HG03108 (cell line): ENCODE data around the gene SAMD11.

Experiments
- ATAC-seq: cut with Tn5 transposase; IDR thresholded peaks from one replicate; pipeline ENCODE4 v1.9.1; 2021; ENCODE audit warnings: moderate library complexity; ENCODE audit not compliant: unreplicated experiment

SAMD11 gene

DNA sequence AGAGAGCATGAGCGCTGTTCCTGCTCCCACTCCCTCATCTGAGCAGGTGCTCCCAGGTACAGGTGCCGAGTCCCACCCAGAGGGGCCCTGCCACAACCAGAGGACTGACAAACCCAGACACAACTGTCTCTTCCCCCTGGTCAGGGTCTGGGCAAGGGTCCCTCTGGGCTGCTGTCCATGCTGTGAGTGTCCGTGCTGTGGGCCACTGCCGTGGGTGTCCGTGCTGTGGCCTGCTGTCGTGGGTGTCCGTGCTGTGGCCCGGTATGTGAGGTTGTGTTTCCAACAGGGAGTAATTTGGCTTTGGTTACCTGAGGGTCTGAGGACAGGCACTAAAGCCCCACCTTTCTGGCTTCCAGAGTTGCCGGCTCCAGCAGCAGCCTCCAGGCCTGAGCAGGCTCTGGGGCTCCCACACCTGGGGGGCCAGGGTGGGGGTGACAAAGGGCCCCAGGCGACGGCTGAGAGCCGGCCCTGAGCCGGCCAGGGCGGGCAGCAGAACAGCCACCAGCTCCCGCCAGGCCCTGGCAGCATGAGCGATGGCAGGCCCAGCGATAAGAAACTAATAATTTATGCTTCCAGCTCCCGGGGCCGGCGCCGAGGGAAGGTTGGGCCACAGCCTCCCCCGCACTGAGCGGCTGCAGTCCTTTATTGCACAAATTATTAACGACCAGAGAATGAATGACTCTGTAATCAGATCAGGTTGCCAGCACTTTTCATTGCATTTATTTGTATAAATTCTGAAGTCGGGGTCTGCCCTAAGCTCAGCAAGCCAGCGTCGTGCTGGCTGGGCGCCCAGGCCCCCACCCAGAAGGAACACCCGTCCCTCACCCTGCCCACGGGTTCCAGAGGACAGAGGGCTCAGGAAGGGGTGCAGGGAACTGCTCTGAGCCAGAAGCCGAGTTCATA lies 7.3 kb upstream of the SAMD11 start:
- no peak for ATAC-seq

DNA sequence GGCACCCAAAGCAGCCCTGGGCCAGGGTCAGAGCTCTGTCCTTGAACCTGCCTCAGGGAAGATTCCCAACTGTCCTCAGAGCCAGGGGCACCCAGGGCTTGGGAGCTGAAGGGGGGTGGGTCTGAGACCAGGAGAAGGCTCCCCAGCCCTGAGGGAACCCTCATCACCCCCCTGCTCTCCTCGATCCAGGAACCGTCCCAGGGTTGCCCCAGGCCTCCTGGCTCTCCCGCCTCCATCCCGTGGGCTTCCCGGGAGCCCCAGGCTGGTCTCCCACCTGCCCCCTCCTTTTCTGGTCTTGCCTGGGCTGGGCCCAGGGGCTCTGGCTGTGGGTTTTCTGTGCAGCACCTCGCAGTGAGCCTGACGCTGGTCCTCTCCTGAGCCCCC lies 6.7 kb upstream of the SAMD11 start:
- ATAC-seq: no peak

DNA sequence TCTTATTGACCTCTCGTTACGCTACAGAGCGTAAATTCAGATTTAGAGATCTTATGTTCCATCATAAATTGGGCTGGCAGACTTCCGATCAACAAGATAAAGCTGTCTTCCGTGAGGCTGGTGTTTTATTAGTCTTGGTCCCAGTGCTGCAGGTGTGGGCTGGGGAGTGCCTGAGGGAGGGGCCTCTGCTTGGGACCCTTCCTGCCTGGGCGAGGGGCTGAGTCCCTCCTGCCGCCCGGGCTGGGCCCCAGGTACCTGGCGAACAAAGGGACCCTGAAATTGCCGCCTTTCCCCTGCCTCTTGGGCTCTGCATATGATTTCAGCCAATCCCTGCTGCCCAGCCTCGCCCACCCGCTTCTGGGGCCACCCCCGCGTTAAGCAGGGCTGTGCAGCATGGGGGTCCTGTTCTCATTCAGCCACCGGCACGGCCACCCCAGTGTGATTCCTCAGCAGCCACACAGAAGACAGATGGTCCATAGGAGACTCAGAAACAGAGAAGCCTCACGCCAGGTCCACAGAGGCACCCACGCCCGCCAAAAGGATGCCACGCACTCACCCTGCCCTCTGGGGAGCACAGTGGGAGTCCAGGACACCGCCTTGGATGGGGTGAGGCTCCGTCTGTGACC lies 6.1 kb upstream of the SAMD11 start:
- ATAC-seq: no peak

DNA sequence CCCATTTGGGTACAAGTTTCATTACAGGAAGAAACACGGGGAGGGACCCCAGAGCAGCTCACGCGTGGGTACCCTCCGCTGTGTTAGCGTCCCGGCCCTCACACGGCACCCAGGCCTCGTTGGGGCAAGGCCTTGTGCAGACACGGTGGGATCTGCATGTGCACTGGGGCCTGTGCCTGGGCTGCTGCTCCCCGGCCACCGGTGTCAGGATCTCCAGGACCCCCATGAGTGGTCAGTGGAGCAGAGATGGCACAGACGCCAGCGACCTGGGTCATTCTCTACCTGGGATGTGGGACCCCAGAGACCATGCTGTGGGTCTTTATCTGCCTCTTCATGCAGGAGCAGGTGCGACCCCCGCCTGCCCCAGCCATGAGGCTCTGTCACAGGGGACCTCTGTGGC lies 5.4 kb upstream of the SAMD11 start:
- no peak for ATAC-seq

DNA sequence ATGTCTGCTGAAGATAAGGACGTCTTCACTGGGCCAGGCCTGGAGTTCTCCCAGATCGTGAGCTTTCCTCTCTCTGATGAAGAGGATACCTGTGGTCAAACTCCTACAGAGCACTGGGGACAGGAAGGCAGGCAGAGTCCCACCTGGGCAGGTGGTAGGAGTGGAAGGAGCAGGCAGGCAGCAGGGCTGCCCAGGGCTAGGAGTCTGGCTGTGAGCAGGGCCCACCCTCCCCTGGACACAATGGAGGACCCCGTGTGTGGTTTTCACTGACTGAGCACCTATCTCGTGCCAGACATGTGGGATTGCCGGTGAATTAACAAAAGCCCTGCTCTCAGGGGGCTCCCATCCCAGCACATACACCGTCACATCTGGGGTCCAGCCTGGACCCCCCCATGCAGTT lies 4.9 kb upstream of the SAMD11 start:
- no peak for ATAC-seq

DNA sequence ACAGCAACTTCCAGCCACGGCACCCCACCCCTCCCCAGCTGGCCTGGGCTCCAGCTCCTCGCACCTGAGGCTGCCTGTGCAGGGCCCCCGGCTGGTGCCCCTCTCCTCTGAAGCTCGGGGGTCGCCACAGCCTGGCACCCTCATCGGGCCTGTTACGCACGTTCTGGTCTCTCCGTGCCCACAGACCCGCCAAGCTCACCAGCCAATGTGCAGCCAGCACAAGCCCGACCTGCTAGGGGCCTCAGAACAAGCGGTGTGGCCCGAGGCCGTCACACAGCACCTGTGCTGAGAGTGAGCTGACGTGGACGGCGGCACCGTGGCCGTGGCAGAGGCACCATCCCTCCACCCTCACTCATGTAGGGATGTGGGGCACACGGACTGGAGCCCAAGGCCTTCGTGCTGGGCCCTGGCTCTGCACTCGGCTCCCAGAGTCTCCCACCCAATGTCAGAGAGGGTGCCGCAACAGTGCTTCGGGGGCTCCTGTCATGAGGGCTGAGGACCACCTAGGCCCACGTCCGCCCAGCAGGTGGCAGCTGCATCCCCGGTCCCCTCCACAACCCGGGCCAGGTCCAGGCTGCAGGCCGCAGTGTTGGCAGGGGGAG lies 4.4 kb upstream of the SAMD11 start:
- no peak for ATAC-seq

DNA sequence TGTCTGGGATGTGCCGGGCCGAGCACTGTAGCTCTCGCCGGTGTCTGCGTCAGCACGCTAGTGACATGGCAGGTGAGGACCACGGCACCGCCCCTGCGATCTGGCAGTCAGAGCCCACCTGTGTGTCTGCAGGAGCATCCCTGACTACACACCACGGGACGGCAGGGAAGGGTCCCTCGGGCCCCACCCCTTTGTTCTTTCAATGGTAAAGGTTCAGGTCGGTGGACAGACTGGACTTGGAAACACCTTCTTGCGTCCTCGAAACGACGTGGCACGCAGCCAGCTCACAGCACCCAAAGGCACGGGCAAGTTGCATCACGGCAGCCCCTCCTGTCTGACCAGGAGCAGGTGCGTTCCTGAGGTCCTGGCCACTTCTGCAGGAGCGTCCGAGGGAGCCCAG lies 3.7 kb upstream of the SAMD11 start:
- ATAC-seq: no peak

DNA sequence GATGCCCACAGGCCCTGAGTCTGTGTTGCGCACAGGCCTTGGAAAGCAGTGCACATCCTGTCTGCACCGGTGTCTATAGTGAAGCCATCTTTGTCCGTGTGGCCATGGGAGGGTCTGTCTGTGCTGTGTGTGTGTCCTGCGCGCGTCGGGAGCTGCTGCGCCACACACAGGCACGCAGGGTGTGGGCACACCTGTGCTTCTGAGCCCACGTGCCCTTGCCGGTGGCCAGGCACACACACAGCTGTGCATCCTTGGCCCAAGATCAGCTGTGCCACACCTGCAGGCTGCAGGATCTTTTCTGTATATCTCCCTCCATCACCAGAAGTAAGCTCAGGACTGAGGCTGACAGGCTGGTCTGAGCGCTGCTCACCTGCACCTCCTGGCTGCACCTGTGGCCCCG lies 3.2 kb upstream of the SAMD11 start:
- no peak for ATAC-seq

DNA sequence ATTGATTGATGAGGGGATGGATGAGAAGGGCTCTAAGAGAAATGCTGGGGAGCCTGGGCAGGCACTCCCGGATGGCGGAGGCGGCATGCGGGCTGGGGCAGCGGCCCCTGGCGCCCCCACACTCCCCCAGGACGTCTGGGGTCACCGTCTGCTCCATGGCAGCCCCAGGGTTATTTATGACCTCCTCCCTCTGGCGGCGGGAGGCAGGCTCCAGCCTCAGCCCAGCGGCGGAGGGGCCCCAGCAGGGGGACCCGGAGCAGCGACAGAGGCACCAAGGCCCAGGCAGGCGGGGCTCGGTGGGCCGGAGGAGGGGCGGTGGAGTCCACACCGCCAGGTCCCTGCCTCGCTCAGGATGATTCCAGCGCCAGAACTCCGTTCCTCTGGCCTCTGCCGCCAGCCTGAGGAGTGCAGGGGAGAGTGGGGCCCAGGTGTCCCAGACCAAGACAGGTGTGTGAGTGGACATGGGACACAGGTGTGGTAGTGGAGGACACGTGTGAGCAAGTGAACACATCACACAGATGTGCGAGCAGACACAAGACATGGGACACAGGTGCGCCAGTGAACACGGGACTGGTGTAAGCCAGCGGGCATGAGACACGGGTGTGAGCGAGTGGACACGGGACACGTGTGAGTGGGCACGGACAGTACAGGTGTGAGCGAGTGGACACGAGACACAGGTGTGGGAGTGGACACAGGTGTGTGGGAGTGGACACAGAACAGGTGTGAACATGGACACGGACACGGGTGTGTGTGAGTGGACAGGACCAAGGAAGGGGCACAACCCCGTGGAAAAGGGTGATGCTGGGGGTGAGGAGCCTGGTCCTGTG lies 2.5 kb upstream of the SAMD11 start:
- ATAC-seq: no peak

DNA sequence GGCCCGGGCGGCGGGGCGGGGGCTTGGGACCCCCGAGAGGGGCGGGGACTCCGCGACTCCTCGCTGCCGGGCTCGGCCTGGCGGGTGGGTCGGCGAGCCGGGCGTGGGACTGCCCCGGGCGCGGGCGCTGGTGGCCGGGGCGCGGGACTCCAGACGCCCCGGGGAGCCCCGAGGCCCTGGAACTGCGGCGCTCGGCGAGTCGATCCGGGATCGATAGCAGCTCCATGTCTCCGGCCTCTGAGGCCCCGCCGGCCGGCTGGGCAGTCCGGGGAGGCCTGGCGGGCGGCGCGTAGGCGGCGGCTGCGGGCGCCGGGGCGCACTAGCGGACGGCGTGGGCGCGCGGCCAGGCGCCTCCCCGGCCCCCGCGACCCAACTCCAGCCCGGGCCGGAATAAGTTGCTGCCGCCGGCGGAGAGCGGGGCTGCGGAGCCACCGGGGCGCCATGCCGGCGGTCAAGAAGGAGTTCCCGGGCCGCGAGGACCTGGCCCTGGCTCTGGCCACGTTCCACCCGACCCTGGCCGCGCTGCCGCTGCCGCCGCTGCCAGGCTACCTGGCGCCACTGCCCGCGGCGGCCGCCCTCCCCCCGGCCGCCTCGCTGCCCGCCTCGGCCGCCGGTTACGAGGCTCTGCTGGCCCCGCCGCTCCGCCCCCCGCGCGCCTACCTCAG lies 400 bp downstream of the SAMD11 start:
- no peak for ATAC-seq

DNA sequence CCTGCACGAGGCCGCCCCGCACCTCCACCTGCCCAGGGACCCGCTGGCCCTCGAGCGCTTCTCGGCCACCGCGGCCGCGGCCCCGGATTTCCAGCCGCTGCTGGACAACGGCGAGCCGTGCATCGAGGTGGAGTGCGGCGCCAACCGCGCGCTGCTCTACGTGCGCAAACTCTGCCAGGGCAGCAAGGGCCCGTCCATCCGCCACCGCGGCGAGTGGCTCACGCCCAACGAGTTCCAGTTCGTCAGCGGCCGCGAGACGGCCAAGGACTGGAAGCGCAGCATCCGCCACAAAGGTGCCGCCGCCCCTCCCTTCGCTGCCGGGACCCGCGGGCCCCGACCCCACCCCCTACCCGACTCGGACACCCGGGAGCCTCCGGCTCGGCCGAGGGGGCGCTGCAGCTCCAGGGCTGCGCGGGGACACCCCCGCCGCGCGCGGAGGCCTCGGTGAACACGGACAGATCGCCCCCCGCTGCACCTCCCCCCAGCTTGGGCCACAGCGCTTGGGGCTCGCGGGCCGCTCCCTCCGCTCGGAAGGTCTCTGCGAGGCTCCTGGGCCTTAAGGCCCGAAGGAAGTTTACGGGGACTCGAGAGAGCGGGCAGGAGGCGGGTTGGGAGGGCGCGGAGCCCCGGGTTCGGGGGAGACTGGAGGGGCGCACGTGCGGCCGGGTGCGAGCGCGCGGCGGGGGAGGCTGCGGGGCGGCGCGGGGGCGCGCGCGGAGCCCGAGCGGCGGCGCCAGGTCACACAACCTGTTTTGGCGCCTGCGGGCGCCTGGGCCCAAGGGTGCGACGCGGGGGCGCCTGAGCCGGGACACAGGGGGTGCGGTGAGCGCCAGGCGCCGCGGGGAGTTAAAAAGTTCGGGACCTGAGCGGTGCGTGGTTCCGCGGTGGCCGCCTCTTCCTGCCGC lies 1.2 kb downstream of the SAMD11 start:
- ATAC-seq: no peak

DNA sequence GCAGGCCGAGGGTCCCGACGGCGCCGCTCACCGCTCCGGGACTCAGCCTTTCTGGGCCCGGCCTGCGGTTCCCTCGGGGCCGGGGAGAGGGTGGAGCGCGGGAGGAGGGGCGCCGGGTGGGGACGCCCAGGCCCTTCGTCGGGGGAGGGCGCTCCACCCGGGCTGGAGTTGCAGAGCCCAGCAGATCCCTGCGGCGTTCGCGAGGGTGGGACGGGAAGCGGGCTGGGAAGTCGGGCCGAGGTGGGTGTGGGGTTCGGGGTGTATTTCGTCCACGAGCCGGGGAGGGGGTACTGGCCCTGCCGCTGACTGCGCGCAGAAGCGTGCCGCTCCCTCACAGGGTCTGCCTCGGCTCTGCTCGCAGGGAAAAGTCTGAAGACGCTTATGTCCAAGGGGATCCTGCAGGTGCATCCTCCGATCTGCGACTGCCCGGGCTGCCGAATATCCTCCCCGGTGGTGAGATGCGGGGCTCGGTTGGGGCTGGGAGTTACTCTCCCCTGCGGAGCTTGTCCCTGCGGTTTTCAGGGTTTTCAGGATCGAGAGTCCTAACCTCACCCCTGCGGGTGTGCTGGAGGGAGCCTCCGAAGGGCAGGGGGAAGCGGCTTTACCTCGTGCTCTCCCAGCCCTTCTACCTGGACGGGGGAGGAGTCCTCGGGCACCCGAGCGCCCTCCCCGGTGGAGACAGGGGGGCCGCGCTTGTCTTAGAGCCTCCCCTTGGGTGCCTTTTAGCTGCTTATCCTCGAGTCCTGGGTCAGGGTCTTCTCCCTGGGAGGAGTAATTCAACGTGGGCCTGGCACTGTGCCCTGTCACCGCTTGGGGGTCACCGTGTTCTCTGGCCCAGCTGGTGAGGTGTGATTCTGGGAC lies 2.1 kb downstream of the SAMD11 start:
- no peak for ATAC-seq

DNA sequence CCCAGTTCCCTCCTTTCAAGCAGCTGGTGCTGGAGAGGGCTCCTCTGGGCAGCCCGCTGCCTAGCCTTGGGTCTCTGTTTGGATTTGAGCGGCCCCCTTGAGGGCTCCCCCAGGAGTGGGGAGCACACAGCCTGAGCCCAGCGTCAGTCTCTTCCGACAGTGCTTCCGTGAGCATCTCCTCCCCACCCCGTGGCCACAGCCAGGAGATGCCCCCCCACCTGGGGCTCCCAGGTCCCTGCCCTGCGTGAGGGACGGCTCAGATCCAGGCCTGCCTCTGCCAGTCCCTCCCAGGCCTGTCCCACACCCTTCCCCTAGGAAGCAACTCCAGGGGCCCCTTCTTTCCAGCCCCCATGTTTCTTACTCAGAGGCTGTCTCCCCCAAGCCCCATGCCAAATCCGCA lies 3.5 kb downstream of the SAMD11 start:
- ATAC-seq: no peak

DNA sequence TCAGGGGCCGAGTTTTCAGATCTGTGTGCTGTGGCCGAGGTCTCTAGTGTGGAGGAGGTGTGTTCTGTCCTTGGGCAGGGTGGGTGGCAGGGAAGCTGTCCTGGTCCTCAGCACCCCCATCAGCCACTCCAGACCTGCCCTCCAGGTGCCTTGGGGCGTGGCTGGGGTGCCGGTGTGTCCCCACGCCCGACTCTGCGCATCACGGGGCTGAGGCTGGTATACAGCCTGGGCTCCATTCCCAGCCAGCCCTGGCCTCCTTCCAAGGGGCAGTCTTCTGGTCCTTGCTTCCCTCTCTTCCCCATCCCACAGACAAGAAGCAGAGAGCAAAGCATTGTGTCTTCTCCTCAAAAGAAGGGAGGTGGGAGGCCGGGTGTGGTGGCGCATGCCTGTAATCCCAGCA lies 4.0 kb downstream of the SAMD11 start:
- no peak for ATAC-seq

DNA sequence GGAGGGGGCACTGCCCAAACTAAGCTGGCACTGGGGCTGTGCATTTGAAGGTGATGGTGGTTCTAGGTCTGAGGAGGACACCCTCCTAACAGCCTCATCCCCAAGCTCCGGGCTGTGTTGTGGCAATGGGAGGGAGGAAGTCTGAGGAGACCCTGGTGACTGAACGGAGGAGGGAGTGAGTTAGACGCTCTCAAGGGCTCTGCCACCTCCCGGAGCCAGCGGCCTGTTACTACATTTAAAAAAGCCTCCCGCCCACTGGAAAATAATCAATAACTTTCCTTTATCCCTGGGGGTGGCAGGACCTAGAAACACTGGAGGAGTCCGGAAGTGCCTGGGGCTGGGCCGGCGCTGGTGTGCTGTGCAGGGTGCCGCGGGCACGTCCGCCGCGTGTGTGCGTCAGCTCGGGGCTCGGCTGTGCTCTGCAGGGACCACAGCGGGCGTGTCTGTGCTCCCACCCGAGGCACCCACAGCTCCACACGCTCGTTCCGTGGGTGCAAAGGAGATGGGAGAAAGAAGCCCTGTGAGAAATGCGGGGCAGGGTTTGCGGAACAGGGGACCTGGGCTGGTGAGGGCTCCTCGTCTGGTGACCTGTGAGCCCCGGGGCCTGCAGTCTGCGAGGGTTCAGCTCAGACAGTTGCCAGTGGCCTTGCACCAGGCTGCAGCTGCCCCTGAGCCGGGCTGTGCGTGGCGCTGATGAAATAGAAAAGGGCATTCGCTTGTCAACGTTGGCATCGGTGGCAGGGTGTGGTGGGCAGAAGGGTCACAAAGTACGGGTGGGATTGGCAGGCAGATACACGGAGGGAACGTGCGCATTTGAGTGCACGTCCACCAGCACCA lies 5.3 kb downstream of the SAMD11 start:
- no peak for ATAC-seq

DNA sequence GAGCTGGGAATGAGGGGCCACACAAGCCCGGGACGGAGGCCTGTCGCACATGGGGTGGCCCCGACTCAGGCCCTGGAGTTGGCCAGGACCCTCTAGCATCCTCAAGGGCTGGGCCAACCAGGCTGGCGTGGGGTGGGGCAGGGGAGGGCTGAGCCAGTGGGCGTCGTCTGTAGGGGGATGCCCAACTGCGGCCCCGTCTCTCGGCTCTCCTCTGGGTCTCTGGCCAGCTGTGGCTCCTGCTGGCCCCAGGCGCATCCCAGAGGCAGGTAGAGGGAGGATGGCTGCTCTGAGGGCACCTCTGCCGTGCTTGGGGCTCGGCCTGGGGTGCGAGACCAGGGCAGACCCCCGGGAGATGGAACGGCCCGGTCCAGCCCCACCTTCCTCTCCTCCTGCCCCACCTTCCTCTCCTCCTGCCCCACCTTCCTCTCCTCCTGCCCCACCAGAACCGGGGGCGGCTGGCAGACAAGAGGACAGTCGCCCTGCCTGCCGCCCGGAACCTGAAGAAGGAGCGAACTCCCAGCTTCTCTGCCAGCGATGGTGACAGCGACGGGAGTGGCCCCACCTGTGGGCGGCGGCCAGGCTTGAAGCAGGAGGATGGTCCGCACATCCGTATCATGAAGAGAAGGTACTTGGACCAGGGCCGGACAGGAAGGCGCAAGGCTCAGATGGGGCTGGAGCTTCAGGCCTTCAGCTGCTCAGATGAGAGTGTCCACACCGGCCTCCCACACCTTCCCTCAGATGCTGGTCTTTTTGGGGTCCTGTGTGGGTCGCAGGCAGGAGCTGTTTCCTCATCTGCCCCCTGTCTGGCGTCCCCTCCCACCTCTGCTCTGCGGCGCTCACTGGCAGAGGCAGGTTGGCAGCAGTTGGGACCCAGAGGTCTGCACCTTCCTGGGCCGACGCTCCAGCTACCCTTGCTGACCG lies 6.2 kb downstream of the SAMD11 start:
- ATAC-seq: no peak

DNA sequence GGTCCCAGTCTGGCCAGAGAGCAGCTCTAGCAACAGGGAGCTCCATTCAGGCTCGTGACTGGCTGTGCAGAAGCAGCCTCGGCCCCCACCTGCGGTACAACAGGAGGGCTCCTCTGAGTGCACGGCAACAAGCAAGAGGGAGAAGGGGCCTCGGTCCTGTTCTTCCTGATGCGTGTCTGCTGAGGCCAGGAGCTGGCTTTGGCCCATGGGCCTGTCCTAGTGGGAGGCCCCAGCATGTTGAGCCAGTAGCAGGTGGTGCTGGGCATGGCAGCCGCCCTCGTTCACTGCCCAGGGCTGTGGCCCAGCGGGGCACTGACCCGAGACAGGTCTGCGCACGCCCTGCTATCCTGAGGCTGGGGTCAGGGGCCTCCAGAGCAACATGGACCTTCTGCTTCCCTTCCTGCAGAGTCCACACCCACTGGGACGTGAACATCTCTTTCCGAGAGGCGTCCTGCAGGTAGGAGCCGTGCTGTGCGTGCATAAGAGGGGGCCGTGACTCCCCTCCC lies 7.0 kb downstream of the SAMD11 start:
- no peak for ATAC-seq
